ENCODE measurements around the gene YTHDC1. TPM values are rescaled to one million over a fixed set of nuclear protein-coding genes. Genes with fewer than 3 reads are reported as not detected.

The YTHDC1 gene
- total and polyA plus RNA-seq, 2 of the 8 experiments (the other 6 are each of a cell fraction or from before 2014, with no cell fraction given), result 25.7 to 89.5 TPM

GRCh38 chr4:68369142-68369805, 19.4 kb upstream of the YTHDC1 start (continued):
- no peak for TF ChIP-seq EP300 (IDR thresholded peaks at IDR 0.05; ENCODE audit: borderline replicate concordance in 1 of 2, low read depth in 2 of 2, low read length in 2 of 2)
- no peak for TF ChIP-seq TEAD4 (IDR thresholded peaks at IDR 0.05; ENCODE audit: low read depth, low read length)

All from H1 (cell line).